GM19467 (cell line): ENCODE data around the gene USP34.
"Not testable (repeated sequence)": the region's sequence is repeated elsewhere in the genome, so short reads cannot be mapped to it uniquely, and the experiment has no call there.

Source experiments
- ATAC-seq: cut with Tn5 transposase; IDR thresholded peaks from one replicate; pipeline ENCODE4 v1.9.1; 2021; ENCODE audit warnings: mild to moderate bottlenecking, moderate library complexity; ENCODE audit not compliant: unreplicated experiment

The USP34 gene

DNA sequence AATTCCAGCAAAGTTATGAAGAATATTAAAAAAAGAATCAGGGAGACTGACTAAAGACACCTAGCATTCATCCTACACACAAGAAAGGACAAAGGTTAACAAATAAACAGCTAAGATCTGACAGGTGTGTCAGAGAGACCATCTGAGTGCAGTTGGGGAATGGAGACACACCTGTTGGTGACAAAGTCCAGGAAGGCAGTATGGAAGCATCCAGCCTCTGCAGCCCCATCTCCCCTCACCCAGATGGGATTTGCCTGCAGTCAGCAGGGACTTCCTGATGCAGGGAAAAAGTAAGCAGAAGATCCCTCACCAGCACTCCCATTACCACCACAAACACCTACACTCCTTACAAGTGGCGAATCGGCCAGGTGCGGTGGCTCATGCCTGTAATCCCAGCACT lies 37.9 kb downstream of the USP34 start:
- no peak for ATAC-seq

DNA sequence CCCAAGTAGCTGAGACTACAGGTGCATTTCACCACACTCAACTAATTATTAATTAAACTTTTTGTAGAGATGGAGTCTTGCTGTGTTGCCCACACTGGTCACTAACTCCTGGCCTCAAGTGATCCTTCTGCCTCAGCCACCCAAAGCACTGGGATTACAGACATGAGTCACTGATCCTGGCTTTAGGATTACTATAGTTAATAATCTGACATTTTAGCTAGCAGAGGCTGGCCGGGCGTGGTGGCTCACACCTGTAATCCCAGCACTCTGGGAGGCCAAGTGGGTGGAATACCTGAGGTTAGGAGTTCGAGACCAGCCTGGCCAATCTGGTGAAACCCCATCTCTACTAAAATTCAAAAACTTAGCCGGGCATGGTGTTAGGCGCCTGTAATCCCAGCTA lies 39.5 kb downstream of the USP34 start:
- ATAC-seq: no peak

GRCh38 chr2:61426267-61426897 lies 44.5 kb downstream of the USP34 start:
- ATAC-seq: peak; percentile 67

DNA sequence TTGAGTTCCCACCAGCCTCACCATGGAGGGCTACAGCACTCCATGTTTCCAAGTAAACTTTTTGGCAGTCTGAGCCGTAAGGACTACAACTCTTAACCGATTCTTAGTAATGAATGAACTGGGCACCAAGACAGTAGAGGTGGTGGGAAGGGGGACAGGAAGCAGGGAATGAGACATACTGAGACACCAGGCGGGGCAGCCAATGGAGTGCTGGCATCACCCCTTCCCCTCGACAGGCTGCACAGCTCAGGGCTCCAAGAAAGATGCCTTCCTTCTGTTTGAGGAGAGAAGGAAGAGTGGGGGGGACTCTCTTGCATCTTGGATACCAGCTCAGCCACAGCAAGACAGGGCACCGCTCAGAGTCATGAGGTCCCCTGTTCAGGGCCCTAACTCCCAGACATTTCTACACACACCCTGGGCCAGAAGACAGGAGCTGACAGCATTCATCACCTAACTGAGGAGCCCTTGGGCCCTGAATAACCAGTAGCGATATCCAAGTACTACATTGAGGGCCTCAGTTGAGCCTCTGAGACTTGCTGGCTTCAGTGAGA lies 45.2 kb downstream of the USP34 start:
- ATAC-seq: no peak

- ATAC-seq: no peak
These were observed 47.2 kb downstream of the USP34 start for GRCh38 chr2:61423714-61424113.

- no peak for ATAC-seq
These were observed 49.3 kb downstream of the USP34 start for GRCh38 chr2:61421611-61422010.

- no peak for ATAC-seq
These were observed 49.8 kb downstream of the USP34 start for GRCh38 chr2:61420991-61421544.

GRCh38 chr2:61419570-61419969 lies 51.3 kb downstream of the USP34 start:
- ATAC-seq: no peak

GRCh38 chr2:61419129-61419528 lies 51.8 kb downstream of the USP34 start:
- ATAC-seq: no peak

DNA sequence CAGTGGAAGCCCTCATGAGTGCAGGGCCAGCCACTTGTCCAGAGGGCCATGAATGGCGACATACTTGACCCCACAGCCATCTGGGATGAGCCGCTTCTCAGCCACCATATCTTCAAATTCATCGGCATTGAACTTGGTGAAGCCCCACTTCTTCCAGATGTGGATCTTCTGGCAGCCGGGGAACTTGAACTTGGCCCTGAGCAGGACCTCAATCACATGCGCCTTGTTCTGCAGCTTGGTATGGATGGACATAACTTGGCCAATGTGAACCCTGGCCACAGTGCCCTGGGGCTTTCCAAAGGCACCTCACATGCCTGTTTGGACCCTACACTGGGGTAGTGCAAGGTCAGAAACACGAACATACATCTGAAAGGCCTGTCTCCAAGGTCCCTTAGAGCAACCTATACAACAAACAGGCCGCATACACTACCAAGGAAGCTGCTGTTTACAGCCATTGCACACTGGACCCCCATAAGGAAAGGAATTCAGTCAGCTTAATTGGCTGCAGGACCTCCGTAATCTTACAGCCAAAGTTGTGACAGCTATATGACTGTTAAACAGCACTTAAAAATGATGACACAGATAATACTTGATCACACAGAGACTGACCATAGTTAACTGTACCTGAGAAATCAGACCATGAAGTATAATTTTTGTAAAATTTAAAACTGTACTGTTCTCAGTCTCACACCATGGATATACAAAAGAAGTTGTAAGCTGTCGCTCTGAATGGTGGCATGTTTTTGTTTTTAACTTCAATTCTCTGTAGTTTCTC lies 53.8 kb downstream of the USP34 start:
- no peak for ATAC-seq

- ATAC-seq: no peak
These were observed 55.6 kb downstream of the USP34 start for GRCh38 chr2:61415265-61415664.

DNA sequence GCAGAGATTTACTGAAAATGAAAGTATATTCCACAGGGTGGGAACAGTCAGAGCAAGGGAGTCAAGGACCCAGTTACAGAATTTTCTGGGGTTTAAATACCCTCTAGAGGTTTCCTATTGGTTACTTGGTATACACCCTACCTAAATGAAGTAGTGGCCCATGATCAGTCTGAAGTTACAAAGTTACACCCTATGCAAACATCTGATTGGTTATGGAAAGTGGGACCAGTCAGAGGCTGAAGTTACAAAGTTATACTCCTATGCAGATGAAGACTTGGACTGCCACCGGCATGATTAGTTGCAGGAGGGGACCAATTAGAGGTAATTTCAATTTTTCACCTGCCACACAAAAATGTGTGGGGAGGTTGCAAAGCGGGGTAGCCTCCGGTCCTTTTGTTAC lies 56.2 kb downstream of the USP34 start:
- no peak for ATAC-seq

- ATAC-seq: no peak
These were observed 59.8 kb downstream of the USP34 start for GRCh38 chr2:61411109-61411508.

GRCh38 chr2:61410185-61410584 lies 60.7 kb downstream of the USP34 start:
- ATAC-seq: no peak

DNA sequence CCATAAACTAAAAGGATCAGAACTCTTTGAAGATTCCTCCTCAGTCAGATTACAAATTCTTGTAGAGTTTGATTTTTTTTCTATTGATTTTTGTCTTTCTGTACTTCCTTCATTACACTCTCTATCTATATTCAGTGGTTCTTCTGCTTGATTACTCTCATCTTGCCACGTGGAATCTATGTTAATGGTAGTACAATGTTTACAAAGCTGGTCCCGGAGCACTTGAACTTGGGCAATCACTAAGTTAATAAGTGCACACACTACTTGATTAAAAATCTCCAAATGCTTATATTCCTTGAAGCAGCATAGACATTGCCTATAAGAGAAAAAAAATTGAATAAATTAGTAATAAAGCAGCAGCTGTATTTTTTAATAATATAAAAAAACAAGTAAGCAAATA lies 65.1 kb downstream of the USP34 start:
- ATAC-seq: no peak

DNA sequence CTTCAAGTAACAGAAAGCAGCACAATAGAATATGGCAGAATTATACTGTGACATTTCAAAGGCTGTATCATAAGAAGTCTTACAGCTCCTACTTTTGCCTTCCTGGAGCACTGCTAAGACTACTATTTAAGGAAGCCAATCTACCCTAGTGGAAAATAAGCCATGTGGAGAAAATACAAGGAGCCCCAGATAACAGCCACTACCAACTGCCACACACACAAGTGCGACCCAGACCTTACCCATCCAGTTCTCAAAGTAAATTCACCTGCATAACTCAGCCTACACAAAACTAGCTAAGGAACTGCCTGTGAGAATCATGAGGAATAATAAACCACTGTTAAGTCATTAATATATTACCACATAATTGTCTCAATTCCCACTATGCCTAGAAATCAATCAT lies 66.4 kb downstream of the USP34 start:
- ATAC-seq: no peak

- ATAC-seq: no peak
These were observed 72.5 kb downstream of the USP34 start for GRCh38 chr2:61398413-61398812.

DNA sequence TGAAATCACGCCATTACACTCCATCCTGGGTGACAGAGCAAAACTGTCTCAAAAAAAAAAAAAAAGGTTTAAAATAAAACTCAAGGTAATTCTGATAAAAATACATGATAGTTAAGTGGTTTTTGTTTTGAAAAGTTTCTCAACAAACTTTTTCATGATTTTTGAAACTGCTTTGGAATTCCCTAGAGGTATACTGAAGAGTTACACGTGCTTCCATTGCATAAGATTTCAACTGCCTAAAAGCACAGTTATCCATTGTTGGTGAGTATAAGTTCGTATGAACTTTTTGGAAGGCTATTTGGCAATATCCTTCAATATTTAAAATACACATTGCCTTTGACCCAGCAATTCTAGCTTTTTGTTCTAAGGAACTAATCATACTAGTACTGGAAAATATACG lies 74.9 kb downstream of the USP34 start:
- no peak for ATAC-seq

- not testable (repeated sequence) for ATAC-seq
These were observed 83.3 kb downstream of the USP34 start for GRCh38 chr2:61387588-61387987.

GRCh38 chr2:61380882-61381197 lies 90.0 kb downstream of the USP34 start:
- not testable (repeated sequence) for ATAC-seq

- ATAC-seq: no peak
These were observed 90.6 kb downstream of the USP34 start for GRCh38 chr2:61380056-61380881.
